Omental fat pad (tissue), 4 donors: Measurements from ENCODE around the gene JAK1. TPM values are rescaled to one million over a fixed set of nuclear protein-coding genes. Genes with fewer than 3 reads are reported as not detected.
"Not testable (repeated sequence)": the region's sequence is repeated elsewhere in the genome, so short reads cannot be mapped to it uniquely, and the experiment has no call there.

Experiments used
- ATAC-seq: fragments of 150-250 bp; one replicate; pipeline ENCODE4 v1.9.1; 2016; ENCODE audit warnings: mild to moderate bottlenecking, moderate library complexity; ENCODE audit not compliant: low FRiP score
- DNase-seq: peaks from one replicate; pipeline ENCODE4 v3.0.0-alpha.2; 2019; ENCODE audit warnings: low spot score
- CTCF ChIP-seq, 3 donors: fragments of 450-650 bp; IDR thresholded peaks; one replicate each; pipeline ENCODE4 v1.5.1; 2016 to 2017; ENCODE audit warnings: antibody characterized with exemption in 3 of 3, mild to moderate bottlenecking in 3 of 3, moderate library complexity in 2 of 3
- total RNA-seq, 4 donors: library from RNA; depleted of rRNA; stranded (reverse); fragments of >200 nt; gene quantifications; one replicate each; pipeline ENCODE4 v1.1.0, GENCODE V29; 2016

The JAK1 gene
- total RNA-seq, 4 donors from 2014 or later, result 175 to 303 (median 204) TPM

GRCh38 chr1:64934115-64934877 is 32.1 kb downstream of the JAK1 start:
- DNase-seq (no peak), ATAC-seq (peak; percentile 78)
- no peak for TF ChIP-seq CTCF (IDR thresholded peaks at IDR 0.05)

GRCh38 chr1:64933296-64934070 is 32.9 kb downstream of the JAK1 start:
- DNase-seq (no peak), ATAC-seq (peak; percentile 65)
- no peak for TF ChIP-seq CTCF (IDR thresholded peaks at IDR 0.05)

- DNase-seq, result no peak
- no peak for ATAC-seq
- TF ChIP-seq CTCF (IDR thresholded peaks at IDR 0.05), result no peak
Observed at GRCh38 chr1:64932962-64933295, 33.4 kb downstream of the JAK1 start.

- DNase-seq, ATAC-seq: not testable (repeated sequence)
Observed at GRCh38 chr1:64930640-64931039, 35.7 kb downstream of the JAK1 start.

- no peak for DNase-seq
- no peak for TF ChIP-seq CTCF (IDR thresholded peaks at IDR 0.05)
Observed at GRCh38 chr1:64929221-64929620, 37.1 kb downstream of the JAK1 start.

GRCh38 chr1:64928325-64928724 is 38.0 kb downstream of the JAK1 start:
- TF ChIP-seq CTCF (IDR thresholded peaks at IDR 0.05), result no peak
- no peak for ATAC-seq

More at GRCh38 chr1:64929221-64929620, 37.1 kb downstream of the JAK1 start:
- ATAC-seq, result no peak

GRCh38 chr1:64925594-64925993 is 40.8 kb downstream of the JAK1 start:
- DNase-seq (no peak), ATAC-seq (no peak)
- TF ChIP-seq CTCF (IDR thresholded peaks at IDR 0.05), result no peak

More at GRCh38 chr1:64928325-64928724, 38.0 kb downstream of the JAK1 start:
- DNase-seq, result no peak
